22Rv1 (cell line): Measurements from ENCODE around the gene TRIM9.

Experiments used
- ZFX ChIP-seq: fragments of 450-650 bp; IDR thresholded peaks from 2 replicates; pipeline ENCODE4 v1.6.1; 2017; ENCODE audit warnings: antibody characterized with exemption, borderline replicate concordance
- TF ChIP-seq, protein P1 (sequence below): fragments of 450-650 bp; IDR thresholded peaks from 2 replicates; pipeline ENCODE4 v1.5.1; 2017; ENCODE audit warnings: mild to moderate bottlenecking

GRCh38 chr14:50936882-50937281 lies 158.0 kb downstream of the TRIM9 start:
- TF ChIP-seq, protein P1, sequence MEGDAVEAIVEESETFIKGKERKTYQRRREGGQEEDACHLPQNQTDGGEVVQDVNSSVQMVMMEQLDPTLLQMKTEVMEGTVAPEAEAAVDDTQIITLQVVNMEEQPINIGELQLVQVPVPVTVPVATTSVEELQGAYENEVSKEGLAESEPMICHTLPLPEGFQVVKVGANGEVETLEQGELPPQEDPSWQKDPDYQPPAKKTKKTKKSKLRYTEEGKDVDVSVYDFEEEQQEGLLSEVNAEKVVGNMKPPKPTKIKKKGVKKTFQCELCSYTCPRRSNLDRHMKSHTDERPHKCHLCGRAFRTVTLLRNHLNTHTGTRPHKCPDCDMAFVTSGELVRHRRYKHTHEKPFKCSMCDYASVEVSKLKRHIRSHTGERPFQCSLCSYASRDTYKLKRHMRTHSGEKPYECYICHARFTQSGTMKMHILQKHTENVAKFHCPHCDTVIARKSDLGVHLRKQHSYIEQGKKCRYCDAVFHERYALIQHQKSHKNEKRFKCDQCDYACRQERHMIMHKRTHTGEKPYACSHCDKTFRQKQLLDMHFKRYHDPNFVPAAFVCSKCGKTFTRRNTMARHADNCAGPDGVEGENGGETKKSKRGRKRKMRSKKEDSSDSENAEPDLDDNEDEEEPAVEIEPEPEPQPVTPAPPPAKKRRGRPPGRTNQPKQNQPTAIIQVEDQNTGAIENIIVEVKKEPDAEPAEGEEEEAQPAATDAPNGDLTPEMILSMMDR, result no peak
- TF ChIP-seq ZFX, result no peak
